Liver (tissue), 9 donors: ENCODE data around the gene ZBTB25. TPM values are rescaled to one million over a fixed set of nuclear protein-coding genes. Genes with fewer than 3 reads are reported as not detected.

Experiments used
- DNase-seq: peaks from one replicate; pipeline ENCODE4 v3.0.0-alpha.2; 2017; ENCODE audit warnings: low spot score
- H3K27ac ChIP-seq, 2 donors: one replicate each; pipeline ENCODE4 v1.7.0; 2013; ENCODE audit warnings: inconsistent platforms in 2 of 2, low read length in 2 of 2, control low read depth in 1 of 2, low read depth in 1 of 2, mild to moderate bottlenecking in 1 of 2
- H3K27me3 ChIP-seq, 4 donors: one replicate each; pipeline versions ENCODE4 v1.6.1 to v1.7.0; 2013; ENCODE audit warnings: low read length in 3 of 4, inconsistent platforms in 1 of 4, mild to moderate bottlenecking in 1 of 4, moderate library complexity in 1 of 4; ENCODE audit not compliant: control insufficient read depth in 4 of 4, insufficient read depth in 4 of 4
- H3K36me3 ChIP-seq, 4 donors: one replicate each; pipeline versions ENCODE4 v1.6.1 to v1.7.0; 2013; ENCODE audit warnings: low read length in 3 of 4, mild to moderate bottlenecking in 3 of 4, low read depth in 1 of 4, moderate library complexity in 1 of 4; ENCODE audit not compliant: control insufficient read depth in 4 of 4, insufficient read depth in 3 of 4
- H3K4me1 ChIP-seq, 4 donors: one replicate each; pipeline versions ENCODE4 v1.6.1 to v1.7.0; 2013; ENCODE audit warnings: low read length in 3 of 4, mild to moderate bottlenecking in 3 of 4, moderate library complexity in 1 of 4; ENCODE audit not compliant: control insufficient read depth in 4 of 4, insufficient read depth in 4 of 4
- H3K4me3 ChIP-seq, 3 donors: one replicate each; pipeline versions ENCODE4 v1.6.1 to v1.7.0; 2013; ENCODE audit warnings: low read length in 3 of 3, control low read depth in 1 of 3, low read depth in 1 of 3, mild to moderate bottlenecking in 1 of 3
- H3K9ac ChIP-seq, 2 donors: one replicate each; pipeline ENCODE4 v1.7.0; 2013; ENCODE audit warnings: low read length in 2 of 2, mild to moderate bottlenecking in 2 of 2, moderate library complexity in 2 of 2, control low read depth in 1 of 2, low read depth in 1 of 2
- H3K9me3 ChIP-seq, 4 donors: one replicate each; pipeline versions ENCODE4 v1.6.1 to v1.7.0; 2013; ENCODE audit warnings: low read length in 3 of 4; ENCODE audit not compliant: control insufficient read depth in 4 of 4
- HNF4G ChIP-seq: IDR thresholded peaks from 2 replicates; pipeline ENCODE4 v1.6.1; 2016; ENCODE audit warnings: antibody characterized with exemption
- MAX ChIP-seq: IDR thresholded peaks from 2 replicates; pipeline ENCODE4 v1.6.1; 2016; ENCODE audit warnings: antibody characterized with exemption
- NR2F2 ChIP-seq: IDR thresholded peaks from 2 replicates; pipeline ENCODE4 v1.6.1; 2016; ENCODE audit warnings: antibody characterized with exemption
- RAD21 ChIP-seq, 2 donors: IDR thresholded peaks; 2 replicates each; pipeline ENCODE4 v1.6.1; 2016; ENCODE audit warnings: antibody characterized with exemption in 2 of 2, mild to moderate bottlenecking in 2 of 2
- REST ChIP-seq: IDR thresholded peaks from 2 replicates; pipeline ENCODE4 v1.6.1; 2016; ENCODE audit warnings: antibody characterized with exemption, mild to moderate bottlenecking
- SP1 ChIP-seq: IDR thresholded peaks from 2 replicates; pipeline ENCODE4 v1.6.1; 2018; ENCODE audit warnings: antibody characterized with exemption, mild to moderate bottlenecking
- TAF1 ChIP-seq: conservative IDR thresholded peaks from 2 replicates; pipeline ENCODE4 v1.6.1; 2016; ENCODE audit warnings: antibody characterized with exemption, mild to moderate bottlenecking
- YY1 ChIP-seq: IDR thresholded peaks from 2 replicates; pipeline ENCODE4 v1.6.1; 2016; ENCODE audit warnings: antibody characterized with exemption, mild to moderate bottlenecking
- ZBTB33 ChIP-seq: IDR thresholded peaks from 2 replicates; pipeline ENCODE4 v1.6.1; 2016; ENCODE audit warnings: antibody characterized with exemption
- WGBS: extraction: QIAGEN DNeasy Blood & Tissue Kit; methylation state at CpG from one replicate; pipeline ENCODE4 v1.1.7; 2013; 5-methylcytosine and 5-hydroxymethylcytosine counted together
- polyA plus RNA-seq, 2 donors: library from polyadenylated mRNA; stranded (reverse) in 1 of 2; unstranded in 1 of 2; fragments of 200-250 nt in 1 of 2; fragments of >200 nt in 1 of 2; fragmentation: Nextera tagmentation in 1 of 2; extraction: Ambion mirVana in 1 of 2; gene quantifications; one replicate each; pipeline versions ENCODE4 v1.2.1 to v1.2.3, GENCODE V29; 2013 to 2015
- total RNA-seq, 2 donors: library from RNA; depleted of rRNA; stranded (reverse); fragments of >200 nt; gene quantifications; one replicate each; pipeline ENCODE4 v1.2.3, GENCODE V29; 2014
- donor health status: healthy.
- donor health status: healthy.
- donor health status: healthy.
- donor health status: healthy.
- donor health status: healthy.

Gene ZBTB25
- total and polyA plus RNA-seq, 4 donors, result 1.4 to 5.9 (median 3.7) TPM

- H3K4me1 ChIP-seq, result peaks cover 4 to 41% (median 23%) of the 10 kb centered on the region in 4 donors
- under 1% methylated on average over 68 of the region's 68 CpGs for WGBS
- DNase-seq, result peak; percentile 81
- H3K9ac ChIP-seq, result peak overlapping the region; percentile 49 to 95
- H3K9me3 ChIP-seq, result no peaks in the 10 kb centered on the region
- peak overlapping the region; percentile 62 to 84 (median 82) for H3K4me3 ChIP-seq
- no peaks in the 10 kb centered on the region for H3K27me3 ChIP-seq
- H3K27ac ChIP-seq, result peak overlapping the region; percentile 99 to 100
- H3K36me3 ChIP-seq, result no peaks in the 10 kb centered on the region
- no peak for TF ChIP-seq RAD21 (IDR thresholded peaks at IDR 0.05)
- peak; percentile 42 for TF ChIP-seq ZBTB33
- no peak for TF ChIP-seq HNF4G
Observed at GRCh38 chr14:64504897-64505794, 1.5 kb upstream of the ZBTB25 start.

GRCh38 chr14:64504310-64504896, 765 bp upstream of the ZBTB25 start, which contains the start of gene ZBTB1:
TSS of gene ZBTB1 (plus strand) at chr14:64504770. CDS start at chr14:64521505, 16,735 bp downstream.
- Histone ChIP-seq H3K9ac (peak within 1 kb of the TSS; percentile 67 to 95), H3K4me1 (peaks cover 6 to 41% (median 23%) of the 10 kb centered on the region in 4 donors), H3K9me3 (no peaks in the 10 kb centered on the region), H3K4me3 (peak within 1 kb of the TSS; percentile 62 to 84 (median 82)), H3K36me3 (no peaks in the 10 kb centered on the region), H3K27ac (peak within 1 kb of the TSS; percentile 99 to 100), H3K27me3 (no peaks in the 10 kb centered on the region)
- WGBS, result under 1% methylated on average over 63 of the region's 63 CpGs
- TF ChIP-seq REST, result no peak
- no peak for TF ChIP-seq SP1
- TF ChIP-seq TAF1, result peak; percentile 65
- TF ChIP-seq YY1, result peak; percentile 17
- no peak for TF ChIP-seq RAD21 (IDR thresholded peaks at IDR 0.05)
- peak; percentile 80 for DNase-seq

GRCh38 chr14:64502887-64503433, 678 bp downstream of the ZBTB25 start:
- peak overlapping the region; percentile 99 to 100 for H3K27ac ChIP-seq
- TF ChIP-seq MAX, result no peak
- no peak for TF ChIP-seq REST
- TF ChIP-seq RAD21 (IDR thresholded peaks at IDR 0.05), result peak in 1 of 2 donors; percentile 13
- TF ChIP-seq NR2F2, result no peak
- under 1% methylated on average over 29 of the region's 29 CpGs for WGBS
- H3K9me3 ChIP-seq, result no peaks in the 10 kb centered on the region
- H3K4me1 ChIP-seq, result peaks cover 8 to 36% (median 21%) of the 10 kb centered on the region in 4 donors
- H3K27me3 ChIP-seq, result no peaks in the 10 kb centered on the region
- H3K36me3 ChIP-seq, result no peaks in the 10 kb centered on the region
- peak overlapping the region; percentile 80 to 84 (median 82) for H3K4me3 ChIP-seq
- no peak for DNase-seq
- peak overlapping the region; percentile 78 to 80 for H3K9ac ChIP-seq
